ENCODE results near the gene ZNF80.

The ZNF80 gene

GRCh38 chr3:114214542-114215341 is 22.6 kb downstream of the ZNF80 start:
- peak overlapping the region; percentile 60 for H3K4me3 ChIP-seq (ENCODE audit: low read depth, low read length)
- DNase-seq (ENCODE audit: low read depth): peak; percentile 57
- no peak for TF ChIP-seq CTCF (IDR thresholded peaks at IDR 0.05; ENCODE audit: insufficient read depth, low read depth, low read length, missing control alignments)

GRCh38 chr3:114213627-114214541 is 23.5 kb downstream of the ZNF80 start:
- peak; percentile 92 for DNase-seq (ENCODE audit: low read depth)
- TF ChIP-seq CTCF (IDR thresholded peaks at IDR 0.05; ENCODE audit: insufficient read depth, low read depth, low read length, missing control alignments): no peak
- H3K4me3 ChIP-seq (ENCODE audit: low read depth, low read length): peak overlapping the region; percentile 60

- no peak for DNase-seq (ENCODE audit: low read depth)
- no peak overlapping the region for H3K4me3 ChIP-seq (ENCODE audit: low read depth, low read length)
- no peak for TF ChIP-seq CTCF (IDR thresholded peaks at IDR 0.05; ENCODE audit: insufficient read depth, low read depth, low read length, missing control alignments)
These were observed 24.1 kb downstream of the ZNF80 start for GRCh38 chr3:114213292-114213626.

- no peak for DNase-seq (ENCODE audit: low read depth)
- no peak overlapping the region for H3K4me3 ChIP-seq (ENCODE audit: low read depth, low read length)
- no peak for TF ChIP-seq CTCF (IDR thresholded peaks at IDR 0.05; ENCODE audit: insufficient read depth, low read depth, low read length, missing control alignments)
These were observed 24.7 kb downstream of the ZNF80 start for GRCh38 chr3:114212646-114213045.

- H3K4me3 ChIP-seq (ENCODE audit: low read depth, low read length): no peak overlapping the region
- peak; percentile 61 for DNase-seq (ENCODE audit: low read depth)
- TF ChIP-seq CTCF (IDR thresholded peaks at IDR 0.05; ENCODE audit: insufficient read depth, low read depth, low read length, missing control alignments): no peak
These were observed 29.6 kb downstream of the ZNF80 start for GRCh38 chr3:114207768-114208167.

- DNase-seq (ENCODE audit: low read depth): no peak
- H3K4me3 ChIP-seq (ENCODE audit: low read depth, low read length): no peak overlapping the region
- TF ChIP-seq CTCF (IDR thresholded peaks at IDR 0.05; ENCODE audit: insufficient read depth, low read depth, low read length, missing control alignments): no peak
These were observed 31.0 kb downstream of the ZNF80 start for GRCh38 chr3:114206342-114206741.

Measured in GM12865 (cell line).